HuH-7.5 (cell line): Measurements from ENCODE around the gene FGFBP1.

Experiments used
- DNase-seq: peaks from one replicate; pipeline ENCODE4 v3.0.0; 2011; ENCODE audit warnings: low spot score

Gene FGFBP1

DNA sequence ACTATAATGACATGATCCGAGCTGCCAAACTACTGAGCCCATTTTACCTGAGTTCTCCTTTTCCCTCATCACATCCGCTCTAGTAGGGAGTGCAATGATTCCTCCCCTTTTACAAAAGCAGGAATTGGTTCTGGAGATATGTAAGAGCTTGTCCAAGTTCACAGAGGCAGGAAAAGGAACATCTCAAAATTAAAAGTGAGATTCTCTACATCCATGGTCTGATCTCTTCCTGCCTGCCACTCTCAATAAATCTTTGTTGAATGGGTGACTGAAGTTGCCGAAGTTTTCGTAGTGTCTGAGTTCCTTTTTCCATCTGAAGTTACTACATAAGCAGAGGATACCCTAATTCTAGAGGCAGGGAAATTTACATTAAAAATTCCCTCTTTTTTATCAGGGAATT is at the start of gene FGFBP1:
Gene FGFBP1 (minus strand): TSS at position 101 of the 400 bp plus-strand sequence. CDS start 2,108 bp downstream, outside the sequence.
- no peak for DNase-seq

DNA sequence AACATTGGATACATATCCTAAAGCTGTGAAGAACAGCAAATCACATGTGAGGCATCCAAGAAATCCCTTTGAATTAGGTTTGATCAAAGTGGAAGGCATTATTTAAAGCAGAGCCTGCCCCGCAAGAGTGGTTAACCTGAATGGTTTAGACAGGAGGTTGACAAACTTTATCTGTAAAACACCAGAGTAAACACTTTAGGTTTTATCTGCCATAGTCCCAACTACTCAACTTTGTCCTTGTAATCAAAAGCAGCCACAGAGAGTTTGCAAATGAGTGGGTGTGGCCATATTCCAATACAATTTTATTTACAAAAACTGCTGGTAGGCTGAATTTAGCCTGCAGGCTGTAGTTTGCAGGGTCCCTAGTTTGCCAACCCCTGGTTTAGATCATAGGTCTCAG is 49.7 kb upstream of the FGFBP1 start:
- no peak for DNase-seq

DNA sequence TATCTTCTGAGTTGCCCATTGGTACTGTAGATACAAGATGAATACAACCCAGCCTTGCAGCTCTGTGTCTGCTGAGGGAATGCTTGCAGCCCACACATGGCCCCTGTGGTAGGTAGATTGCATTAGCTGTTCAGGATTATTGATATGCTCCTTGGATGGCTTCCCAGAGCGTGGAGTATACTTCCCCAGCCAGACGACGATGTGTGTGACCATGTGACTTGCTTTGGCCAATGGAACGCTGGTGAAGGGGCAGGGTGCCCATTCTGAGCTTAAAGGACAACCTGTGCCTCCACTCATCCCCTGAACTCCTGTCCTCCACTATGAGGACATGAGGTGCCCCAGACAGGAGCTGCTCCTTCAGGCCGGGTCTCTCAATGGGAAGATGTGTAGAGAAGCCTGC is 48.4 kb upstream of the FGFBP1 start:
- DNase-seq, result no peak

DNA sequence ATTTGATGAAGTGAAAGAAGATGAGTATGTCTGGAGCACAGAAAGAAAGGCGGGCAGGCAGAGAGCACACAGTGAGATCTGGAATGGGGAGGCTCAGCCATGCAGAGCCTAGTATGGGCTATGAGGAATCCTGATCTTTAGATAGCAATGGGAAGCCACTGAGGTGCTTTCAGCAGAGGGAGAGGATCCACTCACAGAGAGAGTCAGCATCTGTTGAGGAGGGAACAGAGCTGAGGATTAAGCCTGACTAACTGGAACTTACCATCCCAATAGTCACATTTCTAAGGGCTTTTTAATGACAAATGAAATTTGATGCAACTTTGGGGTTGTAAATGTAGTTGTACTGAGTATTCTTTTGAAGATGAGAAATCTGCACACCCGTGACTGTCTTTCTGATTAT is 45.1 kb upstream of the FGFBP1 start:
- no peak for DNase-seq

DNA sequence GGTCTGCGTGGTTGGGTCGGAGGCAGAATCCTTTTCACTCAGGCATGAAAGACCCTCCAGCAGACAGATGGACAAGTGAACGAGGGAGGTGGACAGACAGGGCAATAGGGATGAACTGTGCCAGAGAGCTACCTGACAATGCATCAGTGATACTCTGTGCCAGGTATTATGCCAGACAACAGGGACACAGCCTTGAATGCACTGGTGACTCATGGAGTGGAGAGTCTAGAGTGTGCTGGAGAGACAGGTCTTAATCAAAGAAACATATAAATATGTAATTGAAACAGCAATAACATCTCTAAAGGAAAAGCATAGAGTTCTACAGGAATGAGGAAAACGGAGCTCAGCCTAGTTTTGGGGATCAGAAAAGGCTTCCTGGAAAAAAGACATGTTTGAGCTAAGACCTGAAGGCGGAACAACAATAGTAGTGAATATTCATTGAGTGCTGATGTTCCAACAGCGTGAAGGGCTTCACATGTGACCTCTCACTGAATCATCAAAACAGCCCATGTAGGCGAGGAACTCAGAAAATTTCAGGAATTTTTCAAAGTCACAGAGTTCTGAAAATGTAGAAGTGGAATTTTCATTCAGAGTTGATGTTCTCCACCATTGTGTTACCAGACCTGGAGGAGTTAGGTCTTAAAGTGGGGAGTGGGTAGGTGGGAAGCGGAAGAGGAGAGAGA is 44.4 kb upstream of the FGFBP1 start:
- no peak for DNase-seq

DNA sequence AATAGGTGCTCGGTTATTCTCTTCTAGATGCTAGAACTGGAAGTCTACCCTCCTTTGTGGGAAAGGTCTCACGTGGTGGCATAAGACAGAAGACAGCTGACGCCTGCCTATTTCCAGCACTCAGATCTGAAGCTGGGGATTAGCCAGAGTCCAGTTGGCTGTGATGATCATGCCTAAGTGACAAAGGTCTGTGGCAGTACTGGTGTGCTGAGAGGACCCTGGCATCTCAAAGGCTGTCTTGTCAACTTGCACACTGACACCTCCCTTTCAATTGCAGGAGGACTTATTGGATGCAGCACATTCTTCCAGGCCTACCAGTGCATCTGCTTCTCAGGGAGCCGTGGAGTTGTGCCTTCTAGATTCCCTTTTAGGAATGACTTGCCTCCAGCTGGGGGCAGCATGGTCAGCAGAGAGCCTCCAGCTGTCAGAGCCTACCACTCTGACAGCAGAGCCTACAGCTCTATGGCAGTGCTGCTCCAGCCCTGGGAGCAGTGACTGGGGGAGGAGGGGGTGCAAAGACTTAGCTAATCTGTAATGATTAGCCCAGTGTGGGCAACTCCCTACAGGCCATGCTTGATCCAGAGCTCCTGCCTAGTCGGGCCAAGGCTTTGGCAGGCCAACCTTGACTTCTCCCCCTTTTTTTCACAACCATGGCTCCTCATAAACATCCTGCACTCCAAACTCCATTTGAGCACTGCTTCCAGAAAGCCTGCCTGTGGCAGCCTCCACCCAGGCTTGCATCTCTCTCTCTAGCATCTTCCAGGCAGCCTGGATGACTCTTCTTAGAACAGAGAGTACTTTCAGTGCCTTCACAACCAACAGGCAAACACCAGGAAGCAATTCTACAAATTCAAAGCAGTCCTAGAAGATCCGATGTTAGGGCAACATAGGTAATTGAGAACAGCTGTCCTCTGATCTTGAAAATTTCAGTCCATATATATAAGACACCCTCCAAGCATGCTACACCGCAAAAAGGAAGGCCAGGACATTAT is 38.2 kb upstream of the FGFBP1 start:
- DNase-seq, result no peak

DNA sequence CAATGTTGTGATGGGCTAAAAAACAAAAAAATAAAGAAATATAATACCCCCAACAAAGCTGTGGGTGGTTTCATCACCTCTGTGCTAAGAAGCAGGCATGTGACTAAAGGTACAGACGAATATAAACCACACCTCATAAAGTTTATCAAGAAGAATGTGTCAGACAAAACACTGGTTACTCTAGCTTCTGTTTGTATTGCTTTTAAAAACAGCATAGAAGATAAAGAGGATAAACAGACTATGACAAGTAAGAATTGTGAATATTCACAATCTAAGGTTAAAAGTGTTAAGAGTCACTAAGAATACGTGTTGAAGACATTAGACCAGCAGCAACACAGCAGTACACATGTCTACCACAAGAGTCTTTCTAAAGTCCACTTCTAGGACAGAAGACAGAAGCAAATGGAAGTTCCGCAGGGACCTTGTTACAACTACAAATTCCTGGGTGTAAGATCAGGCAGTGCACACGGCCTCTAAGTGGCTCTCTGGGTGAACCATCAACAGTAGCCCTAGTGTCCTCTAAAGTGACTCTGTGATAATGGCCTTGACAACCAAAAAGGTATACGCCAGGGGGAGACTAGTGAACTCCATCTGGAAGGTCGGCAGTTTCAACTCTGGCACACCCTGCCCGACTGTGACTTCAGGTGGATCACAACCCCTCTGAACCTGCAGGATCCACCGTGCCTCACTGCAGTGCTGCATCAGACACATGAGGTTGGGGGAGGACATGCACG is 32.7 kb upstream of the FGFBP1 start:
- no peak for DNase-seq

- DNase-seq, result no peak
These were observed 30.2 kb upstream of the FGFBP1 start for GRCh38 chr4:15968551-15969300.

GRCh38 chr4:15965325-15965724 is 26.8 kb upstream of the FGFBP1 start:
- no peak for DNase-seq

GRCh38 chr4:15964159-15964558 is 25.6 kb upstream of the FGFBP1 start:
- no peak for DNase-seq

- no peak for DNase-seq
These were observed 25.0 kb upstream of the FGFBP1 start for GRCh38 chr4:15963576-15963975.

GRCh38 chr4:15963001-15963451 is 24.5 kb upstream of the FGFBP1 start, which contains the start of gene FGFBP2:
Gene FGFBP2, minus strand, starts transcription at chr4:15963175. Its CDS starts 46 bp downstream, at chr4:15963129.
- DNase-seq, result peak; percentile 41

- no peak for DNase-seq
These were observed 23.4 kb upstream of the FGFBP1 start for GRCh38 chr4:15961781-15962510.

- no peak for DNase-seq
These were observed 20.0 kb upstream of the FGFBP1 start for GRCh38 chr4:15958562-15958961.

GRCh38 chr4:15956179-15956850 is 17.8 kb upstream of the FGFBP1 start:
- peak; percentile 73 for DNase-seq

GRCh38 chr4:15955670-15956069 is 17.1 kb upstream of the FGFBP1 start:
- DNase-seq, result no peak

DNA sequence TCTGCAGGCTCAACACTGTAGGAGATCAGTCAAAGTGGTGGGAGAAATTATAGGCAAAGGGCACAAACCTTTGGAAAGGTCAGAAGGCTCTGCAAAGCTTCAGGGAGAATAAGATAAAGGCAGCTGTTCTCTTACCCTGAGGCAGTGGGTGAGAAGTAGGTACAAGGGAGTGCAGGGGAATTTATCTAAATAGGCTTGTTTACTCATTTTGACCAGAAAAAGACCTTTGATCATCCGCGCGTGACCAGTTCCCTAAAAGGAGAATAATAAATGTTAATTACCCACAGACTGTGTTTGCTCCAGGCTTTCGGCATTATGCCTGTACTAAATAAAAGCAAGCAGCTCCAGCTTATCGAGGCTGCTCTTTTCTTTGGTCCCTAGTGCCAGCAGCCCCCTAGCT is 15.1 kb upstream of the FGFBP1 start:
- DNase-seq, result no peak

DNA sequence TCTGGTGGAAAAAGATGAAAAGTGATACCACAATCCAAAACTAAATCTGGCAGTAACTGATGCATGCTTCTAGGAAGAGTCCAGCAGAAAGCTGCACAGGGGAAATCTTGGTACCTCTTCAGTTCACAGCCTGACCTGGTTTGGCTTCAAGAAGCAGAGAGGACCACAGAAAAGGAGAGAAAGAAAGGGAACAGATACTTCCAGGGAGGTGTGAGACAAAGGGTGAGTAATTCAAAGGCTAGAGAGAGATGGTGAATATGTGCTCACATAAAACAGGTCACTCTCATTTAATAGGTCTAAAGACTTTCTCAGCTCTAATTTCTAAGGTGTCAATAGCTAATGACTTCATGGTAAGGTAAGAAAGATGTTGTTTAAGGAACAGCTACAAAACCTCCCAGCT is 13.2 kb upstream of the FGFBP1 start:
- DNase-seq, result no peak

DNA sequence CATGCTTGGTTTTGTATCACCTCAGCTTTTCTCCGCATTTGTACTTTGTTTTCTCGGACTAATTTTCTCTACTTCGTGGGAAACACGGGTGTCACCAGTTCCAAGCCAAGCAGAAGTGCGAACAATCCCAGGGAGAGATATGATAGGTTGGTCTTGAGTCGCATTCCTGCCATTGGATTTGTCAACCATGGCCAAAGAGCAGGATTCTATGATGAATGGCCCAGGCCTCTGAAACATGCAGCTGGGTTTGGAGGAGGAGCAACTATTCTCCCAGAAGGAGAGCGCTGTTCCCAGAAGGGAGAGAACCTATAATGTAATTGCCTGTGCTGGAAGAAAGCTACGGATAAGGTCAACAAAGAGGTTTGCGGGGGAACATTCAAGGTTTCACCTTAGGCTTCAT is 10.3 kb upstream of the FGFBP1 start:
- DNase-seq, result no peak

DNA sequence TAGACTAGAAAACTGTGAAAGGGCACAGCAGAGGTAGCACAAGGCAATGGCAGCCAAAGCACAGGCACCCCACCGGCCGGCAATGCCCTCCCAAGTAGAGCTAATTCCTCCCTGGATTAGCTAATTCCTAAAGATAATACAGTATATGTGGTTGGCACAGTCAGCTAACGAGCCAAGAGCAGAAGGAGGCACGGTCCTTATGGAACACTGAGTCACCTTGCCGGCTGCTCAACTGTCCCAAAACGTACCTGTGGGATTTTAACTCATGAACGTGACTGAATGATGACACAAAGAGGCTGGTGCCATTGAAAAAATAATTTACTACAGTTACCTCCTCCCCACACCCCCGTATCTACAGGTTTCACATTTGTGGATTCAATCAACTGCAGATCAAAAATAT is 9.1 kb upstream of the FGFBP1 start:
- no peak for DNase-seq
